ENCODE results near the gene NPTXR.
"Not testable (repeated sequence)": the region's sequence is repeated elsewhere in the genome, so short reads cannot be mapped to it uniquely, and the experiment has no call there.

NPTXR gene

GRCh38 chr22:38868286-38868721, 24.5 kb upstream of the NPTXR start:
- no peak for DNase-seq

GRCh38 chr22:38867471-38868285, 23.9 kb upstream of the NPTXR start:
- DNase-seq = no peak

- no peak for DNase-seq
Observed at GRCh38 chr22:38867124-38867455, 23.3 kb upstream of the NPTXR start.

GRCh38 chr22:38866399-38867123, 22.7 kb upstream of the NPTXR start:
- DNase-seq = no peak

GRCh38 chr22:38866024-38866398, 22.2 kb upstream of the NPTXR start:
- no peak for DNase-seq

GRCh38 chr22:38865201-38866023, 21.6 kb upstream of the NPTXR start:
- DNase-seq = no peak

- DNase-seq = no peak
Observed at GRCh38 chr22:38864361-38865191, 20.7 kb upstream of the NPTXR start.

GRCh38 chr22:38863531-38864131, 19.8 kb upstream of the NPTXR start:
- DNase-seq = no peak

- no peak for DNase-seq
Observed at GRCh38 chr22:38862375-38863329, 18.8 kb upstream of the NPTXR start.

- DNase-seq = no peak
Observed at GRCh38 chr22:38861927-38862326, 18.1 kb upstream of the NPTXR start.

- no peak for DNase-seq
Observed at GRCh38 chr22:38861170-38861876, 17.5 kb upstream of the NPTXR start.

- no peak for DNase-seq
Observed at GRCh38 chr22:38860283-38861169, 16.7 kb upstream of the NPTXR start.

- no peak for DNase-seq
Observed at GRCh38 chr22:38859581-38860282, 15.9 kb upstream of the NPTXR start.

- no peak for DNase-seq
Observed at GRCh38 chr22:38858492-38858891, 14.7 kb upstream of the NPTXR start.

GRCh38 chr22:38854476-38854875, 10.6 kb upstream of the NPTXR start:
- not testable (repeated sequence) for DNase-seq

- not testable (repeated sequence) for DNase-seq
Observed at GRCh38 chr22:38853883-38854282, 10.1 kb upstream of the NPTXR start.

GRCh38 chr22:38853196-38853651, 9.4 kb upstream of the NPTXR start:
- no peak for DNase-seq

GRCh38 chr22:38852522-38852921, 8.7 kb upstream of the NPTXR start:
- DNase-seq = no peak

Measured in NCI-H1930 (cell line).